ENCODE measurements around the gene POMGNT2. TPM values are rescaled to one million over a fixed set of nuclear protein-coding genes. Genes with fewer than 3 reads are reported as not detected.

POMGNT2 gene
- polyA plus RNA-seq, 1 of the 3 experiments (the other 2 are of a cell fraction), result 20.6 TPM

DNA sequence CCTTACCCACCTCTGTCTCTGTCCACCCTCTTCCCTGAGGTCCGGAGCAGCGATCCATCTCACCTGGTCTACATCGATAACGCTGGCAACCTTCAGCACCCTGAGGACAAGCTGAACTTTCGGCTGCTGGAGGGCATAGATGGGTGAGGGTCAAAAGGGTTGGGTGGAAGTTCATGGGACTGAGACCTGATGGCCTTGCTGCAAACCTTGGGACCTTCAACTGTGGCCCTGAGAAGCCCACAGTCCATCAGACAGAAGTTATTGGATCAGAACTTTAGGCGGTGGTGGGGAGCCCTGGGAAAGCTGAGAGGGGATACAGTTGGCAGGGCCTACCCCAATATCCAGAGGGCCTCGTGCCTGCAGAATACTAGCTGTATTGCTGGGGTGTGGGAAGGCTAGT lies 50.5 kb downstream of the POMGNT2 start:
- Histone ChIP-seq H3K27me3 (ENCODE audit: insufficient read depth) (no peaks in the 10 kb centered on the region), H2AFZ (ENCODE audit: low read depth) (no peak overlapping the region), H3K9ac (no peak overlapping the region), H3K4me1 (ENCODE audit: control insufficient read depth in 1 of 2, insufficient read depth in 2 of 2, low read depth in 1 of 2, low read length in 1 of 2) (no peaks in the 10 kb centered on the region; a peak in 1 of 4 replicates), H3K27ac (ENCODE audit: low read depth in 2 of 2, low read length in 1 of 2) (no peak overlapping the region), H3K36me3 (replicated peaks in 1 of 2; ENCODE audit: control insufficient read depth in 1 of 2, insufficient read depth in 2 of 2, low read length in 1 of 2) (no peaks in the 10 kb centered on the region), H3K4me3 (ENCODE audit: low read depth in 2 of 2, low read length in 1 of 2) (no peak overlapping the region), H3K9me2 (no peaks in the 10 kb centered on the region), H3K79me2 (ENCODE audit: insufficient read depth) (no peaks in the 10 kb centered on the region), H3F3A (replicated peaks; ENCODE audit: insufficient read depth) (no peaks in the 10 kb centered on the region), H4K20me1 (ENCODE audit: insufficient read depth) (no peaks in the 10 kb centered on the region), H3K4me2 (no peak overlapping the region), H3K9me3 (no peaks in the 10 kb centered on the region)
- ChIA-PET CTCF (no interaction called here), POLR2A (no interaction called here)
- 45% methylated on average over 2 of the region's 7 CpGs for WGBS (ENCODE audit: low lambda C conversion rate)
- no peak for DNase-seq
- TF ChIP-seq POLR2AphosphoS5 (IDR thresholded peaks at IDR 0.05; ENCODE audit: low read depth, low read length) (no peak), JUND (IDR thresholded peaks at IDR 0.05) (no peak), YY1 (IDR thresholded peaks at IDR 0.05; ENCODE audit: low read depth) (no peak), RCOR1 (IDR thresholded peaks at IDR 0.05; ENCODE audit: low read length) (no peak), NRF1 (IDR thresholded peaks at IDR 0.05; ENCODE audit: low read depth, low read length) (no peak)

DNA sequence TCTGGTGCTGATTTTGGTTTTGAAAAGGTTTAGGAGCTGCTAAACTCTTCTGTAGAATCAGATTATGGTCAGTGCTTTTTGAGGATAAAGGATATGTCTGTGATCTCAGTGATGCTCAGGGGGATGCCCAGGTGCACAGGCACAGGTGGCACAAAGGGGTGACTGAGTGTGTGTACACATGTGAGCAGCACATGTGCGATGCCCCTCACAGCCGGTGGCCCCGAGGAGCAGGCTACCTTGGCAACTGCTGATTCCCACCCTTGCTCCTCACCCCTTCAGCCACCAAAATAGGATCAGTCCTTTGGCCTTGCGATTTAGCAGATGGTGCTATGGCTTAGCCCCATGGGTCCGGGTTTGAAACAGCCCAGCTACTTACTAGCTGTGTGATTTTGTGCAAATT lies 51.1 kb downstream of the POMGNT2 start:
- no peak for DNase-seq
- CTCF ChIA-PET, result interaction anchor here (1.3 kb wide), 1 partner anchor 93 kb away, joined by 3 read pairs; no protein-coding TSS in a partner anchor
- H3K9me2 ChIP-seq, result no peaks in the 10 kb centered on the region

GRCh38 chr3:43053291-43053690 lies 52.6 kb downstream of the POMGNT2 start:
- ChIA-PET POLR2A (interaction anchor here (0.6 kb wide), 1 partner anchor 933 kb away, joined by 3 read pairs; no protein-coding TSS in a partner anchor), CTCF (no interaction called here)

More for the DNA sequence above, 51.1 kb downstream of the POMGNT2 start:
- H3K36me3 ChIP-seq (replicated peaks in 1 of 2; ENCODE audit: control insufficient read depth in 1 of 2, insufficient read depth in 2 of 2, low read length in 1 of 2), result no peaks in the 10 kb centered on the region
- H3F3A ChIP-seq (replicated peaks; ENCODE audit: insufficient read depth), result no peaks in the 10 kb centered on the region
- H3K27me3 ChIP-seq (ENCODE audit: insufficient read depth), result no peaks in the 10 kb centered on the region
- no peak overlapping the region for H3K4me3 ChIP-seq (ENCODE audit: low read depth in 2 of 2, low read length in 1 of 2)
- H3K9me3 ChIP-seq, result no peaks in the 10 kb centered on the region
- H3K27ac ChIP-seq (ENCODE audit: low read depth in 2 of 2, low read length in 1 of 2), result no peak overlapping the region
- no peak overlapping the region for H2AFZ ChIP-seq (ENCODE audit: low read depth)
- TF ChIP-seq EP300 (IDR thresholded peaks at IDR 0.05; ENCODE audit: borderline replicate concordance in 1 of 2, low read depth in 1 of 2, low read length in 1 of 2), result no peak
- TF ChIP-seq NFIC (IDR thresholded peaks at IDR 0.05; ENCODE audit: borderline replicate concordance), result no peak
- TF ChIP-seq NRF1 (IDR thresholded peaks at IDR 0.05; ENCODE audit: low read depth, low read length), result no peak
- TF ChIP-seq EZH2phosphoT487 (IDR thresholded peaks at IDR 0.05; ENCODE audit: borderline replicate concordance, low read depth), result no peak
- no peak for TF ChIP-seq TAF1 (IDR thresholded peaks at IDR 0.05; ENCODE audit: borderline replicate concordance, low read depth, low read length)
- no peaks in the 10 kb centered on the region for H3K79me2 ChIP-seq (ENCODE audit: insufficient read depth)
- 22% methylated on average over 2 of the region's 5 CpGs for WGBS (ENCODE audit: low lambda C conversion rate)
- POLR2A ChIA-PET, result no interaction called here
- H4K20me1 ChIP-seq (ENCODE audit: insufficient read depth), result no peaks in the 10 kb centered on the region
- no peak overlapping the region for H3K9ac ChIP-seq
- H3K4me1 ChIP-seq (ENCODE audit: control insufficient read depth in 1 of 2, insufficient read depth in 2 of 2, low read depth in 1 of 2, low read length in 1 of 2), result no peaks in the 10 kb centered on the region; a peak in 1 of 4 replicates
- no peak overlapping the region for H3K4me2 ChIP-seq

More at GRCh38 chr3:43053291-43053690, 52.6 kb downstream of the POMGNT2 start:
- Histone ChIP-seq H3K9me2 (no peaks in the 10 kb centered on the region), H3F3A (replicated peaks; ENCODE audit: insufficient read depth) (no peaks in the 10 kb centered on the region), H3K79me2 (ENCODE audit: insufficient read depth) (no peaks in the 10 kb centered on the region), H2AFZ (ENCODE audit: low read depth) (no peak overlapping the region), H3K4me1 (ENCODE audit: control insufficient read depth in 1 of 2, insufficient read depth in 2 of 2, low read depth in 1 of 2, low read length in 1 of 2) (no peaks in the 10 kb centered on the region; a peak in 1 of 4 replicates), H3K36me3 (replicated peaks in 1 of 2; ENCODE audit: control insufficient read depth in 1 of 2, insufficient read depth in 2 of 2, low read length in 1 of 2) (no peaks in the 10 kb centered on the region), H4K20me1 (ENCODE audit: insufficient read depth) (no peaks in the 10 kb centered on the region), H3K27me3 (ENCODE audit: insufficient read depth) (no peaks in the 10 kb centered on the region), H3K4me2 (no peak overlapping the region), H3K4me3 (ENCODE audit: low read depth in 2 of 2, low read length in 1 of 2) (no peak overlapping the region), H3K27ac (ENCODE audit: low read depth in 2 of 2, low read length in 1 of 2) (no peak overlapping the region), H3K9me3 (no peaks in the 10 kb centered on the region), H3K9ac (no peak overlapping the region)
- DNase-seq, result no peak
- WGBS (ENCODE audit: low lambda C conversion rate), result 69% methylated on average over 6 of the region's 12 CpGs
- TF ChIP-seq POLR2AphosphoS5 (IDR thresholded peaks at IDR 0.05; ENCODE audit: low read depth, low read length), result no peak
- TF ChIP-seq FOXM1 (IDR thresholded peaks at IDR 0.05; ENCODE audit: low read depth), result no peak
- no peak for TF ChIP-seq TEAD4 (IDR thresholded peaks at IDR 0.05; ENCODE audit: borderline replicate concordance, insufficient read depth)
- no peak for TF ChIP-seq GABPA (IDR thresholded peaks at IDR 0.05; ENCODE audit: low read depth)
- no peak for TF ChIP-seq RFX5 (IDR thresholded peaks at IDR 0.05; ENCODE audit: low read length)
- TF ChIP-seq CHD2 (IDR thresholded peaks at IDR 0.05; ENCODE audit: low read length, partially characterized antibody), result no peak
- no peak for TF ChIP-seq MXI1 (IDR thresholded peaks at IDR 0.05; ENCODE audit: low read depth, low read length)
- no peak for TF ChIP-seq MEF2A (IDR thresholded peaks at IDR 0.05; ENCODE audit: borderline replicate concordance, low read depth)
- TF ChIP-seq TCF12 (IDR thresholded peaks at IDR 0.05), result no peak
- TF ChIP-seq JUND (IDR thresholded peaks at IDR 0.05), result no peak
- TF ChIP-seq, protein P1, sequence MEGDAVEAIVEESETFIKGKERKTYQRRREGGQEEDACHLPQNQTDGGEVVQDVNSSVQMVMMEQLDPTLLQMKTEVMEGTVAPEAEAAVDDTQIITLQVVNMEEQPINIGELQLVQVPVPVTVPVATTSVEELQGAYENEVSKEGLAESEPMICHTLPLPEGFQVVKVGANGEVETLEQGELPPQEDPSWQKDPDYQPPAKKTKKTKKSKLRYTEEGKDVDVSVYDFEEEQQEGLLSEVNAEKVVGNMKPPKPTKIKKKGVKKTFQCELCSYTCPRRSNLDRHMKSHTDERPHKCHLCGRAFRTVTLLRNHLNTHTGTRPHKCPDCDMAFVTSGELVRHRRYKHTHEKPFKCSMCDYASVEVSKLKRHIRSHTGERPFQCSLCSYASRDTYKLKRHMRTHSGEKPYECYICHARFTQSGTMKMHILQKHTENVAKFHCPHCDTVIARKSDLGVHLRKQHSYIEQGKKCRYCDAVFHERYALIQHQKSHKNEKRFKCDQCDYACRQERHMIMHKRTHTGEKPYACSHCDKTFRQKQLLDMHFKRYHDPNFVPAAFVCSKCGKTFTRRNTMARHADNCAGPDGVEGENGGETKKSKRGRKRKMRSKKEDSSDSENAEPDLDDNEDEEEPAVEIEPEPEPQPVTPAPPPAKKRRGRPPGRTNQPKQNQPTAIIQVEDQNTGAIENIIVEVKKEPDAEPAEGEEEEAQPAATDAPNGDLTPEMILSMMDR (IDR thresholded peaks at IDR 0.05), result no peak
